Panc1 (cell line): ENCODE results near the gene GPR83. TPM values are rescaled to one million over a fixed set of nuclear protein-coding genes. Genes with fewer than 3 reads are reported as not detected.

Experiments
- ATAC-seq: fragments of 200-7000 bp; cut with Tn5 transposase; 2 replicates; pipeline ENCODE4 v1.9.1; 2020; ENCODE audit warnings: mild to moderate bottlenecking, moderate library complexity
- BruUV-seq: library from RNA; stranded (reverse); fragments of 400-500 nt; replicated peaks from 2 replicates; lab custom pipeline; 2021; lab: Mats Ljungman, UMichigan
- CTCF ChIA-PET: fragments of 300-600 bp; sonication (Branson Sonifier 250); formaldehyde crosslinking; loops from one replicate; lab custom pipeline; 2022; ENCODE audit warnings: antibody characterized with exemption; lab: Charles Lee
- POLR2A ChIA-PET: fragments of 300-600 bp; sonication (Branson Sonifier 250); formaldehyde crosslinking; loops from one replicate; lab custom pipeline; 2022; ENCODE audit warnings: antibody characterized with exemption; lab: Charles Lee
- DNase-seq: peaks from one replicate; pipeline ENCODE4 v3.0.0-alpha.2; 2010; ENCODE audit warnings: low read depth, low spot score
- H3K27ac ChIP-seq: 2 replicates; pipeline ENCODE4 v1.5.1; 2011; ENCODE audit warnings: mild to moderate bottlenecking, low read length, inconsistent platforms
- H3K27me3 ChIP-seq: fragments of 200-500 bp; sonication (Bioruptor generic); 2 replicates; pipeline ENCODE4 v1.6.0; 2014; ENCODE audit warnings: low read length, inconsistent platforms; ENCODE audit not compliant: control insufficient read depth, insufficient read depth
- H3K36me3 ChIP-seq: fragments of 200-500 bp; sonication (Bioruptor generic); 2 replicates; pipeline ENCODE4 v1.5.1; 2014; ENCODE audit warnings: inconsistent platforms, mild to moderate bottlenecking, low read length, moderate library complexity; ENCODE audit not compliant: control insufficient read depth, insufficient read depth
- H3K4me1 ChIP-seq: 2 replicates; pipeline ENCODE4 v1.5.1; 2011; ENCODE audit warnings: inconsistent platforms, mild to moderate bottlenecking, low read length, moderate library complexity; ENCODE audit not compliant: control insufficient read depth, insufficient read depth
- H3K4me3 ChIP-seq, 2 experiments: 2 replicates each; pipeline ENCODE4 v1.5.1; 2011 to 2012; ENCODE audit warnings: low read depth in 2 of 2, low read length in 2 of 2, mild to moderate bottlenecking in 2 of 2, inconsistent platforms in 1 of 2, moderate library complexity in 1 of 2
- H3K9me3 ChIP-seq: fragments of 200-500 bp; sonication (Bioruptor generic); 2 replicates; pipeline ENCODE4 v1.5.1; 2014; ENCODE audit warnings: low read depth, mild to moderate bottlenecking, inconsistent platforms, low read length, moderate library complexity; ENCODE audit not compliant: control insufficient read depth, insufficient read depth
- CTCF ChIP-seq: fragments of 450-650 bp; IDR thresholded peaks from 2 replicates; pipeline ENCODE4 v1.5.1; 2017; ENCODE audit warnings: mild to moderate bottlenecking
- POLR2AphosphoS5 ChIP-seq: IDR thresholded peaks from 2 replicates; pipeline ENCODE4 v1.6.1; 2012; ENCODE audit warnings: mild to moderate bottlenecking, low read depth, low read length, moderate library complexity
- REST ChIP-seq, 2 experiments: IDR thresholded peaks; 2 replicates each; pipeline ENCODE4 v1.6.1; 2011 to 2012; ENCODE audit warnings: low read depth in 2 of 2, control low read depth in 1 of 2, low read length in 1 of 2, mild to moderate bottlenecking in 1 of 2, moderate library complexity in 1 of 2; ENCODE audit not compliant: insufficient read depth in 1 of 2
- SIN3A ChIP-seq: IDR thresholded peaks from 2 replicates; pipeline ENCODE4 v1.6.1; 2012; ENCODE audit warnings: low read depth, mild to moderate bottlenecking, low read length, moderate library complexity, borderline replicate concordance; ENCODE audit not compliant: insufficient read depth
- TCF7L2 ChIP-seq: IDR thresholded peaks from 2 replicates; pipeline ENCODE4 v1.6.1; 2011; ENCODE audit warnings: mild to moderate bottlenecking, low read depth, low read length, inconsistent platforms
- in situ Hi-C: cut with HindIII; loops from 2 replicates; pipeline ENCODE4 v1.10.0; 2016; ENCODE audit warnings: low sequenced_read_pairs, low pct_unique_long_range_greater_than_20kb
- intact Hi-C: fragments of 100-400 bp; cut with micrococcal nuclease; formaldehyde crosslinking; loops from one replicate; pipeline ENCODE4 v1.10.0; 2022; ENCODE audit not compliant: unreplicated experiment
- total RNA-seq: library from RNA; stranded (reverse); gene quantifications from one replicate; pipeline ENCODE4 v1.2.1, GENCODE V29; 2021; ENCODE audit not compliant: unreplicated experiment

GPR83 gene
- total RNA-seq, 1 experiment from 2014 or later, result 0.05 TPM

- BruUV-seq, result no TSS peak
- Histone ChIP-seq H3K4me3 (no peak overlapping the region), H3K4me1 (no peaks in the 10 kb centered on the region), H3K27me3 (peaks cover under 1% of the 10 kb centered on the region; the same call in 1 of the 2 replicates), H3K36me3 (no peaks in the 10 kb centered on the region), H3K27ac (no peak overlapping the region), H3K9me3 (no peaks in the 10 kb centered on the region)
- DNase-seq, result no peak
- intact Hi-C loops (no loop called here), in situ Hi-C loops (no loop called here)
- TF ChIP-seq POLR2AphosphoS5 (no peak), SIN3A (no peak), CTCF (no peak), TCF7L2 (no peak), REST (IDR thresholded peaks at IDR 0.05; ENCODE audit: insufficient read depth in 1 of 2, low read depth in 2 of 2, low read length in 1 of 2) (no peak)
- ATAC-seq, result no peak
- ChIA-PET CTCF (no interaction called here), POLR2A (no interaction called here)
Measured at GRCh38 chr11:94405062-94405833, 4.0 kb upstream of the GPR83 start.

- ATAC-seq (no peak), DNase-seq (no peak)
- Histone ChIP-seq H3K27ac (no peak overlapping the region), H3K4me3 (no peak overlapping the region), H3K9me3 (no peaks in the 10 kb centered on the region), H3K4me1 (no peaks in the 10 kb centered on the region), H3K27me3 (peaks cover 18% of the 10 kb centered on the region), H3K36me3 (no peaks in the 10 kb centered on the region)
- no peak for TF ChIP-seq SIN3A
- no peak for TF ChIP-seq CTCF
- TF ChIP-seq REST (IDR thresholded peaks at IDR 0.05; ENCODE audit: insufficient read depth in 1 of 2, low read depth in 2 of 2, low read length in 1 of 2), result no peak
- no peak for TF ChIP-seq TCF7L2
- no peak for TF ChIP-seq POLR2AphosphoS5
- in situ Hi-C loops (no loop called here), intact Hi-C loops (no loop called here)
- POLR2A ChIA-PET, result no interaction called here
- CTCF ChIA-PET, result no interaction called here
- BruUV-seq, result no TSS peak
Measured at GRCh38 chr11:94402355-94402754, 1.1 kb upstream of the GPR83 start.
